H9 (cell line): Measurements from ENCODE around the gene B3GALT4. TPM values are rescaled to one million over a fixed set of nuclear protein-coding genes. Genes with fewer than 3 reads are reported as not detected.

ENCODE experiments used
- DNase-seq: peaks from one replicate; pipeline ENCODE4 v3.0.0-alpha.2; 2017
- H2AFZ ChIP-seq: one replicate; pipeline ENCODE4 v1.6.1; 2013; ENCODE audit warnings: mild to moderate bottlenecking, low read length, control low read depth, moderate library complexity
- H2AK5ac ChIP-seq: 2 replicates; pipeline ENCODE4 v1.6.1; 2013; ENCODE audit warnings: low read length, control low read depth, mixed read lengths; ENCODE audit not compliant: insufficient read length
- H2BK120ac ChIP-seq: one replicate; pipeline ENCODE4 v1.6.1; 2013; ENCODE audit warnings: low read depth, mild to moderate bottlenecking, low read length, control low read depth, inconsistent platforms; ENCODE audit not compliant: poor library complexity, severe bottlenecking
- H2BK12ac ChIP-seq: 2 replicates; pipeline ENCODE4 v1.6.1; 2013; ENCODE audit warnings: low read length, control low read depth, mixed read lengths, low read depth; ENCODE audit not compliant: insufficient read length
- H2BK15ac ChIP-seq: 2 replicates; pipeline ENCODE4 v1.6.1; 2013; ENCODE audit warnings: low read depth, low read length, control low read depth
- H2BK20ac ChIP-seq: one replicate; pipeline ENCODE4 v1.6.1; 2013; ENCODE audit warnings: low read depth, mild to moderate bottlenecking, low read length, control low read depth, inconsistent platforms; ENCODE audit not compliant: poor library complexity, severe bottlenecking
- H2BK5ac ChIP-seq: 2 replicates; pipeline ENCODE4 v1.6.1; 2013; ENCODE audit warnings: low read length, control low read depth, mixed read lengths; ENCODE audit not compliant: insufficient read length
- H3K14ac ChIP-seq: 2 replicates; pipeline ENCODE4 v1.6.1; 2013; ENCODE audit warnings: low read length, control low read depth; ENCODE audit not compliant: insufficient read depth
- H3K18ac ChIP-seq: 2 replicates; pipeline ENCODE4 v1.6.1; 2013; ENCODE audit warnings: low read depth, mild to moderate bottlenecking, mixed read lengths, low read length, control low read depth; ENCODE audit not compliant: insufficient read length
- H3K23ac ChIP-seq: 2 replicates; pipeline ENCODE4 v1.6.1; 2013; ENCODE audit warnings: low read length, control low read depth, mixed read lengths, low read depth; ENCODE audit not compliant: insufficient read length
- H3K23me2 ChIP-seq: 2 replicates; pipeline ENCODE4 v1.6.1; 2013; ENCODE audit warnings: low read depth, mild to moderate bottlenecking, mixed read lengths, low read length, control low read depth; ENCODE audit not compliant: insufficient read length, poor library complexity, severe bottlenecking
- H3K27ac ChIP-seq: 2 replicates; pipeline ENCODE4 v1.5.1; 2013; ENCODE audit warnings: low read length, control low read depth, mixed read lengths, low read depth; ENCODE audit not compliant: insufficient read length
- H3K27me3 ChIP-seq: 2 replicates; pipeline ENCODE4 v1.6.1; 2013; ENCODE audit warnings: low read length, control low read depth, inconsistent platforms; ENCODE audit not compliant: insufficient read depth
- H3K4ac ChIP-seq: 2 replicates; pipeline ENCODE4 v1.6.1; 2013; ENCODE audit warnings: low read depth, mild to moderate bottlenecking, control low read depth, inconsistent platforms, low read length, moderate library complexity
- H3K4me1 ChIP-seq: 2 replicates; pipeline ENCODE4 v1.6.1; 2013; ENCODE audit warnings: low read length, control low read depth, inconsistent platforms; ENCODE audit not compliant: insufficient read depth
- H3K4me2 ChIP-seq: 2 replicates; pipeline ENCODE4 v1.6.1; 2013; ENCODE audit warnings: low read length, control low read depth, mixed read lengths; ENCODE audit not compliant: insufficient read length, insufficient read depth
- H3K56ac ChIP-seq: 2 replicates; pipeline ENCODE4 v1.6.1; 2013; ENCODE audit warnings: low read depth, mild to moderate bottlenecking, mixed read lengths, low read length, control low read depth; ENCODE audit not compliant: insufficient read length
- H3K79me1 ChIP-seq: 2 replicates; pipeline ENCODE4 v1.6.1; 2013; ENCODE audit warnings: low read depth, mild to moderate bottlenecking, moderate library complexity, low read length, control low read depth, inconsistent platforms; ENCODE audit not compliant: insufficient read depth, poor library complexity, severe bottlenecking
- H3K79me2 ChIP-seq: 2 replicates; pipeline ENCODE4 v1.6.1; 2013; ENCODE audit warnings: low read length, control low read depth, inconsistent platforms; ENCODE audit not compliant: insufficient read depth
- H3K9ac ChIP-seq: 2 replicates; pipeline ENCODE4 v1.6.1; 2013; ENCODE audit warnings: low read length, control low read depth, mixed read lengths; ENCODE audit not compliant: insufficient read length; ENCODE audit errors: extremely low read depth
- H3K9me3 ChIP-seq: one replicate; pipeline ENCODE4 v1.6.1; 2013; ENCODE audit warnings: low read depth, low read length, inconsistent platforms; ENCODE audit not compliant: control insufficient read depth
- H3T11ph ChIP-seq: one replicate; pipeline ENCODE4 v1.6.1; 2013; ENCODE audit warnings: mild to moderate bottlenecking, low read length, control low read depth, inconsistent platforms
- H4K20me1 ChIP-seq: one replicate; pipeline ENCODE4 v1.6.1; 2013; ENCODE audit not compliant: control insufficient read depth, insufficient read length, insufficient read depth
- H4K5ac ChIP-seq: 2 replicates; pipeline ENCODE4 v1.6.1; 2013; ENCODE audit warnings: low read depth, mild to moderate bottlenecking, mixed read lengths, low read length, control low read depth; ENCODE audit not compliant: insufficient read length
- H4K8ac ChIP-seq: replicated peaks from 2 replicates; pipeline ENCODE4 v1.6.1; 2013; ENCODE audit warnings: low read length, control low read depth, mixed read lengths, low read depth; ENCODE audit not compliant: insufficient read length
- H4K91ac ChIP-seq: 2 replicates; pipeline ENCODE4 v1.6.1; 2013; ENCODE audit warnings: low read depth, mild to moderate bottlenecking, moderate library complexity, mixed read lengths, low read length, control low read depth; ENCODE audit not compliant: insufficient read length
- H3K27ac Mint-ChIP-seq, 3 experiments: 2 replicates in 2 of 3; 3 replicates in 1 of 3; pipeline ENCODE4 v1.8.0; 2020 to 2021; ENCODE audit warnings: mixed read lengths in 3 of 3, mild to moderate bottlenecking in 1 of 3, moderate library complexity in 1 of 3
- H3K27me3 Mint-ChIP-seq: 2 replicates; pipeline ENCODE4 v1.8.0; 2021; ENCODE audit warnings: low read depth, mild to moderate bottlenecking, moderate library complexity, mixed read lengths
- H3K36me3 Mint-ChIP-seq, 3 experiments: 2 replicates in 2 of 3; 3 replicates in 1 of 3; pipeline ENCODE4 v1.8.0; 2020 to 2021; ENCODE audit warnings: low read depth in 3 of 3, mixed read lengths in 3 of 3; ENCODE audit not compliant: insufficient read depth in 1 of 3
- H3K4me1 Mint-ChIP-seq, 2 experiments: 2 replicates each; pipeline ENCODE4 v1.8.0; 2020; ENCODE audit warnings: mixed read lengths in 2 of 2
- H3K4me3 Mint-ChIP-seq, 2 experiments: 2 replicates in 1 of 2; 3 replicates in 1 of 2; pipeline ENCODE4 v1.8.0; 2020 to 2021; ENCODE audit warnings: mild to moderate bottlenecking in 2 of 2, mixed read lengths in 2 of 2, moderate library complexity in 1 of 2
- H3K9me3 Mint-ChIP-seq, 2 experiments: 2 replicates in 1 of 2; 3 replicates in 1 of 2; pipeline ENCODE4 v1.8.0; 2020; ENCODE audit warnings: mild to moderate bottlenecking in 2 of 2, mixed read lengths in 2 of 2, moderate library complexity in 1 of 2
- CTCF ChIP-seq: fragments of 200-600 bp; sonication (generic); conservative IDR thresholded peaks from 3 replicates; pipeline ENCODE4 v1.8.0; 2021; ENCODE audit warnings: antibody characterized with exemption, mild to moderate bottlenecking
- WGBS: extraction: QIAGEN DNeasy Blood & Tissue Kit; methylation state at CpG from one replicate; pipeline ENCODE4 v1.1.7; 2013; ENCODE audit warnings: missing lambda C conversion rate, low lambda C conversion rate, mixed read lengths; ENCODE audit not compliant: insufficient read length; ENCODE audit errors: extremely low coverage; 5-methylcytosine and 5-hydroxymethylcytosine counted together
- total RNA-seq: library from RNA; stranded (reverse); gene quantifications from 2 replicates; pipeline ENCODE4 v1.2.1, GENCODE V29; 2021

The B3GALT4 gene
- total RNA-seq, 1 experiment from 2014 or later = 3.2 TPM

GRCh38 chr6:33271468-33272274 is 5.3 kb upstream of the B3GALT4 start, which contains the start of the genes RPS18 and VPS52:
RPS18 (plus strand) TSS chr6:33272075; CDS start chr6:33272120, 45 bp downstream.
VPS52 (minus strand) TSS chr6:33271876; CDS start chr6:33271675, 201 bp downstream.
- Mint-ChIP-seq H3K4me1 (peaks cover 30 to 46% of the 10 kb centered on the region in 2 experiments), H3K27ac (peak within 1 kb of the TSS; percentile 99 to 100 (median 100)), H3K36me3 (peaks cover 46 to 77% (median 77%) of the 10 kb centered on the region in 3 experiments), H3K4me3 (peak within 1 kb of the TSS; percentile 89 to 94), H3K9me3 (no peaks in the 10 kb centered on the region; a peak in 1 of 5 replicates), H3K27me3 (no peaks in the 10 kb centered on the region; the same call in 1 of the 2 replicates)
- H3K4ac ChIP-seq = no peak within 1 kb of the TSS; the same call in 1 of the 2 replicates
- peak within 1 kb of the TSS; percentile 99 for H3K9ac ChIP-seq
- H3K23ac ChIP-seq = no peak within 1 kb of the TSS
- peak within 1 kb of the TSS; percentile 86 for H3K4me2 ChIP-seq
- H2BK5ac ChIP-seq = peak within 1 kb of the TSS; percentile 90
- H2BK20ac ChIP-seq = no peak within 1 kb of the TSS
- peaks cover 4% of the 10 kb centered on the region for H3K23me2 ChIP-seq
- peak; percentile 96 for DNase-seq
- peak within 1 kb of the TSS; percentile 96 for H3K18ac ChIP-seq
- no peaks in the 10 kb centered on the region for H3K9me3 ChIP-seq
- no peaks in the 10 kb centered on the region for H3K79me1 ChIP-seq
- H3K4me1 ChIP-seq = no peaks in the 10 kb centered on the region; the same call in 1 of the 2 replicates
- WGBS = no CpG with 5 or more reads among the region's 48 CpGs
- peak within 1 kb of the TSS; percentile 95; the same call in 1 of the 2 replicates for H3K14ac ChIP-seq
- H2AFZ ChIP-seq = peak within 1 kb of the TSS; percentile 91
- H2BK120ac ChIP-seq = peak within 1 kb of the TSS; percentile 0
- peak within 1 kb of the TSS; percentile 66 for H2BK12ac ChIP-seq
- no peak within 1 kb of the TSS for H3T11ph ChIP-seq
- no peaks in the 10 kb centered on the region for H4K20me1 ChIP-seq
- no peaks in the 10 kb centered on the region for H3K27me3 ChIP-seq
- peak within 1 kb of the TSS; percentile 74 for H3K27ac ChIP-seq
- H2BK15ac ChIP-seq = no peak within 1 kb of the TSS
- H2AK5ac ChIP-seq = no peak within 1 kb of the TSS
- no peak within 1 kb of the TSS for H4K91ac ChIP-seq
- H4K5ac ChIP-seq = peak within 1 kb of the TSS; percentile 23
- peaks cover 23% of the 10 kb centered on the region; the same call in 1 of the 2 replicates for H3K79me2 ChIP-seq
- H4K8ac ChIP-seq = peak within 1 kb of the TSS; percentile 23
- TF ChIP-seq CTCF = no peak
- H3K56ac ChIP-seq = peak within 1 kb of the TSS; percentile 31
